Measurements from ENCODE around the gene LRRTM4. TPM values are rescaled to one million over a fixed set of nuclear protein-coding genes. Genes with fewer than 3 reads are reported as not detected.
"Not testable (repeated sequence)": the region's sequence is repeated elsewhere in the genome, so short reads cannot be mapped to it uniquely, and the experiment has no call there.

Gene LRRTM4
- polyA plus RNA-seq, 1 donor from 2014 or later = 37.1 TPM

- H3K27ac ChIP-seq (ENCODE audit: low read length); H3K79me2 ChIP-seq (replicated peaks; ENCODE audit: insufficient read depth, low read length); H3K4me3 ChIP-seq (ENCODE audit: low read length); H3K9me3 ChIP-seq (ENCODE audit: low read length); H3K9me2 ChIP-seq (ENCODE audit: insufficient read depth, low read length); H3F3A ChIP-seq (ENCODE audit: insufficient read depth, low read length, poor library complexity, severe bottlenecking); H3K36me3 ChIP-seq (ENCODE audit: insufficient read depth, low read length); H3K4me2 ChIP-seq (ENCODE audit: low read length); H2AFZ ChIP-seq (ENCODE audit: low read depth, low read length); H3K9ac ChIP-seq (ENCODE audit: low read length); H3K27me3 ChIP-seq (ENCODE audit: insufficient read depth, low read depth, low read length); H4K20me1 ChIP-seq (ENCODE audit: insufficient read depth): not testable (repeated sequence)
These were observed 358.2 kb downstream of the LRRTM4 start for GRCh38 chr2:77164021-77164420.

DNA sequence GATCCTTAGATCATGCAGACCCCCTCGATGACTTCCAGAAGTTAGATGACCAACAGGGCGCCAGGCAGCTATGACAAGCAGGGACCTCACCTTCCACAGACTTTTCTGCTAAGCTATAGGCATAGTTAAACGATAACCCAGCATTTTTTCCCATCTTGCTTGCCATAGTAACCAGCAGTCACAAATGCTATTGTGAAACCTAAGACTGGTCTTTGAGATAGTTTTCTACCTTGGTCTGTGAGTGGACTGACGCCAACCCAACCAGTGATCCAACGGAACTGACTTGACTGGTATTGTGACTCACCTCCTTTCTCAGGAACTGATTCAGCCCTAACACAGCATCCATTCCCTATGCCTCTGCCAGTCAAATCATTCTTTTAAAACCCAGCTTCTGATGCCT is 361.2 kb downstream of the LRRTM4 start:
- H3K9me3 ChIP-seq (ENCODE audit: low read length) = no peaks in the 10 kb centered on the region
- no peaks in the 10 kb centered on the region for H3F3A ChIP-seq (ENCODE audit: insufficient read depth, low read length, poor library complexity, severe bottlenecking)
- H3K27ac ChIP-seq (ENCODE audit: low read length) = peak overlapping the region; percentile 27
- H3K27me3 ChIP-seq (ENCODE audit: insufficient read depth, low read depth, low read length) = no peaks in the 10 kb centered on the region
- H3K9me2 ChIP-seq (ENCODE audit: insufficient read depth, low read length) = no peaks in the 10 kb centered on the region
- H3K79me2 ChIP-seq (replicated peaks; ENCODE audit: insufficient read depth, low read length) = no peaks in the 10 kb centered on the region
- no peaks in the 10 kb centered on the region for H4K20me1 ChIP-seq (ENCODE audit: insufficient read depth)
- H3K9ac ChIP-seq (ENCODE audit: low read length) = no peak overlapping the region
- H3K4me2 ChIP-seq (ENCODE audit: low read length) = no peak overlapping the region
- no peak overlapping the region for H2AFZ ChIP-seq (ENCODE audit: low read depth, low read length)
- no peaks in the 10 kb centered on the region for H3K36me3 ChIP-seq (ENCODE audit: insufficient read depth, low read length)
- TF ChIP-seq MXI1 (conservative IDR thresholded peaks at IDR 0.05; ENCODE audit: poor library complexity, severe bottlenecking) (no peak), RAD21 (conservative IDR thresholded peaks at IDR 0.05) (no peak), TAF1 (IDR thresholded peaks at IDR 0.05; ENCODE audit: low read depth) (no peak), SMC3 (conservative IDR thresholded peaks at IDR 0.05; ENCODE audit: poor library complexity) (no peak), EP300 (conservative IDR thresholded peaks at IDR 0.05; ENCODE audit: poor library complexity, severe bottlenecking) (no peak), POLR2AphosphoS5 (IDR thresholded peaks at IDR 0.05) (no peak)
- TF ChIP-seq, protein P1, sequence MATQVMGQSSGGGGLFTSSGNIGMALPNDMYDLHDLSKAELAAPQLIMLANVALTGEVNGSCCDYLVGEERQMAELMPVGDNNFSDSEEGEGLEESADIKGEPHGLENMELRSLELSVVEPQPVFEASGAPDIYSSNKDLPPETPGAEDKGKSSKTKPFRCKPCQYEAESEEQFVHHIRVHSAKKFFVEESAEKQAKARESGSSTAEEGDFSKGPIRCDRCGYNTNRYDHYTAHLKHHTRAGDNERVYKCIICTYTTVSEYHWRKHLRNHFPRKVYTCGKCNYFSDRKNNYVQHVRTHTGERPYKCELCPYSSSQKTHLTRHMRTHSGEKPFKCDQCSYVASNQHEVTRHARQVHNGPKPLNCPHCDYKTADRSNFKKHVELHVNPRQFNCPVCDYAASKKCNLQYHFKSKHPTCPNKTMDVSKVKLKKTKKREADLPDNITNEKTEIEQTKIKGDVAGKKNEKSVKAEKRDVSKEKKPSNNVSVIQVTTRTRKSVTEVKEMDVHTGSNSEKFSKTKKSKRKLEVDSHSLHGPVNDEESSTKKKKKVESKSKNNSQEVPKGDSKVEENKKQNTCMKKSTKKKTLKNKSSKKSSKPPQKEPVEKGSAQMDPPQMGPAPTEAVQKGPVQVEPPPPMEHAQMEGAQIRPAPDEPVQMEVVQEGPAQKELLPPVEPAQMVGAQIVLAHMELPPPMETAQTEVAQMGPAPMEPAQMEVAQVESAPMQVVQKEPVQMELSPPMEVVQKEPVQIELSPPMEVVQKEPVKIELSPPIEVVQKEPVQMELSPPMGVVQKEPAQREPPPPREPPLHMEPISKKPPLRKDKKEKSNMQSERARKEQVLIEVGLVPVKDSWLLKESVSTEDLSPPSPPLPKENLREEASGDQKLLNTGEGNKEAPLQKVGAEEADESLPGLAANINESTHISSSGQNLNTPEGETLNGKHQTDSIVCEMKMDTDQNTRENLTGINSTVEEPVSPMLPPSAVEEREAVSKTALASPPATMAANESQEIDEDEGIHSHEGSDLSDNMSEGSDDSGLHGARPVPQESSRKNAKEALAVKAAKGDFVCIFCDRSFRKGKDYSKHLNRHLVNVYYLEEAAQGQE (IDR thresholded peaks at IDR 0.05; ENCODE audit: borderline replicate concordance) = no peak
- no peak overlapping the region for H3K4me3 ChIP-seq (ENCODE audit: low read length)

DNA sequence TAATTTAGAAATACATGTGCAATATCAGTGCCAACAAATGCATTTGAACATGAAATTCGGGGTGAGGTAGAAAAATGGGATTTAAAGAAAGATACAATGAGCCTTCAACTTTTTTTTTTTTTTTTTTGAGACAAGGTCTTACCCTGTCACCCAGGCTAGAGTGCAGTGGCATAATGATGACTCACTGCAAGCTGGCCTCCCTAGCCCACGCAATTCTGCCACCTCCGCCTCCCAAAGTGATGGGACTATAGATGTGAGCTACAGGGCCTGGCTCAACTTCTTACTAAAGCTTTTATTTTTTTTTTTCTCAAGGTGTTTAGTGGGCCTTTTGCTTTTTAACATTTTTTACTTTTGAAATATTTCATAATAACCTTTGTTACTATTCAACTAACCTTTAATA is 365.6 kb downstream of the LRRTM4 start:
- Histone ChIP-seq H3F3A (ENCODE audit: insufficient read depth, low read length, poor library complexity, severe bottlenecking) (no peaks in the 10 kb centered on the region), H3K9ac (ENCODE audit: low read length) (no peak overlapping the region), H3K36me3 (ENCODE audit: insufficient read depth, low read length) (no peaks in the 10 kb centered on the region), H3K4me3 (ENCODE audit: low read length) (no peak overlapping the region), H3K9me3 (ENCODE audit: low read length) (no peaks in the 10 kb centered on the region), H3K27me3 (ENCODE audit: insufficient read depth, low read depth, low read length) (no peaks in the 10 kb centered on the region), H2AFZ (ENCODE audit: low read depth, low read length) (no peak overlapping the region), H3K27ac (ENCODE audit: low read length) (no peak overlapping the region), H4K20me1 (ENCODE audit: insufficient read depth) (no peaks in the 10 kb centered on the region), H3K9me2 (ENCODE audit: insufficient read depth, low read length) (no peaks in the 10 kb centered on the region), H3K4me2 (ENCODE audit: low read length) (no peak overlapping the region), H3K79me2 (replicated peaks; ENCODE audit: insufficient read depth, low read length) (no peaks in the 10 kb centered on the region)
- no peak for TF ChIP-seq EZH2 (IDR thresholded peaks at IDR 0.05; ENCODE audit: borderline replicate concordance, insufficient read depth, low read length, poor library complexity, severe bottlenecking)
